Superior temporal gyrus (tissue), 1 donor: Measurements from ENCODE around the gene CYP1A1.

Source experiments
- DNase-seq: peaks from one replicate; pipeline ENCODE4 v3.0.0-alpha.2; 2016; ENCODE audit errors: extremely low spot score

Gene CYP1A1

GRCh38 chr15:74692327-74692726 lies 33.0 kb downstream of the CYP1A1 start:
- no peak for DNase-seq

DNA sequence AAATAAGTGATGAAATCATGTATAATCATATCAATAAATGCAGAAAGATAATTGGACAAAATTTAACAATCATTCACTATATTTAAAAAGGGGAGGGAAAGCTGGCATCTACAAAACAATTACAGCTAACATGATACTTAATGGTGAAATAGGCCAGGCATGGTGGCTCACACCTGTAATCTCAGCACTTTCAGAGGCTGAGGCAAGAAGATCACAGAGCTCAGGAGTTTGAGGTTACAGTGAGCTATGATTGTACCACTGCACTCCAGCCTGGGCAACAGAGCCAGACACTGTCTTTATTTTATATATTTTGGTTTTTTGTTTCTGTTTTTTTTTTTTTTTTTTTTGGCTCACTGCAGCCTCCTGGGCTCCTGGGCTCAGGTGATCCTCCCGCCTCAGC lies 41.6 kb downstream of the CYP1A1 start:
- DNase-seq: no peak

DNA sequence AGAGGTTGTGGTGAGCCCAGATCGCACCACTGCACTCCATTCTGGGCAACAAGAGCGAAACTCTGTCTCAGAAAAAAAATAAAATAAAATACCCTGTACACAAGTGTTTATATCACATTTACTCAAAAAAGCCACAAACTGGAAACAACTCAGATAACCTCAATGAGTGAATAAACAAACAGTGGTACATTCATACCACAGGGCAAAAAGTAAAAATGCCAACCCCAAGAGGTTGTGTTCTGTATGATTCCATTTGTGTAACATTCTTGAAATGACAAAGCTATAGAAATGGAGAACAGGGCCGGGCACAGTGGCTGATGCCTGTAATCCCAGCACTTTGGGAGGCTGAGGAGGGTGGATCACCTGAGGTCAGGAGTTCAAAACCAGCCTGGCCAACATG lies 42.4 kb downstream of the CYP1A1 start:
- no peak for DNase-seq

- DNase-seq: no peak
Measured at GRCh38 chr15:74680456-74680855, 44.9 kb downstream of the CYP1A1 start.

GRCh38 chr15:74676801-74677200 lies 48.5 kb downstream of the CYP1A1 start:
- DNase-seq: no peak

- no peak for DNase-seq
Measured at GRCh38 chr15:74674161-74674560, 51.2 kb downstream of the CYP1A1 start.

DNA sequence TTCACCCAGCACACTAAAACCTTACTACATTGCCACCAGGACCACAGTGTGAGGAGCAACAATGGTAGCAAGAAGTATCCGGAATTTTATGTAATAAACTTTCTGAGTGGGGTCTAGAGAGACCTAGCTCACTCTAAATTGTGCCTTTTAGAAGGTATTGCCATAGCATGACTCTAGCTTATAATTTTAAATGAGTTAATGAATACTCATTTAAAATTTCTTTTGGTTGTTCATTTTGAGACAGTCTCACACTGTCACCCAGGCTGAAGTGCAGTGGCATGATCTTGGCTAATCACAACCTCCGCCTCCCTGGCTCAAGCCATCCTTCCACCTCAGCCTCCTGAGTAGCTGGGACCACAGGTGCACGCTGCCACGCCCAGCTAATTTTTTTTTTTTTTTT lies 55.7 kb downstream of the CYP1A1 start:
- DNase-seq: no peak
